ENCODE measurements around the gene ZBTB12. TPM values are rescaled to one million over a fixed set of nuclear protein-coding genes. Genes with fewer than 3 reads are reported as not detected.

ZBTB12 gene
- total RNA-seq (1 to 10 TPM; 2.4 to 2.5 TPM), polyA plus RNA-seq (not detected)

GRCh38 chr6:31901953-31902643 is at the start of gene ZBTB12:
Gene ZBTB12, minus strand, starts transcription at chr6:31902086. Its CDS starts 781 bp downstream, at chr6:31901305.
- DNase-seq, result peak; percentile 83 to 87 (median 86)
- ChIA-PET CTCF (ENCODE audit: partially characterized antibody) (interaction anchor here (0.8 kb wide), 1 partner anchor 17 kb away, joined by 3 read pairs; no protein-coding TSS in a partner anchor), POLR2A (ENCODE audit: partially characterized antibody) (interaction anchor here (0.6 to 2.3 kb wide), 17 partner anchors 12 to 280 kb away, joined by 3 to 17 read pairs (median 4); partner anchors contain the start of genes ABHD16A, C6orf47, DXO and LSM2)
- Mint-ChIP-seq H3K27me3 (peaks cover 0 to 1% of the 10 kb centered on the region in 2 donors), H3K4me1 (peaks cover 17 to 36% (median 27%) of the 10 kb centered on the region in 4 donors), H3K27ac (peak within 1 kb of the TSS; percentile 71 to 95 (median 89)), H3K9me3 (no peaks in the 10 kb centered on the region), H3K36me3 (peaks cover 0 to 11% of the 10 kb centered on the region in 2 donors), H3K4me3 (peak within 1 kb of the TSS; percentile 78 to 92 (median 90))
- intact Hi-C loops (cut with micrococcal nuclease), result no loop called here
- Histone ChIP-seq H3K4me1 (ENCODE audit: insufficient read depth, low read length) (peaks cover 30% of the 10 kb centered on the region), H3K9me3 (ENCODE audit: control insufficient read depth in 1 of 2, low read length in 2 of 2) (no peaks in the 10 kb centered on the region), H3K36me3 (ENCODE audit: insufficient read depth, low read length) (no peaks in the 10 kb centered on the region), H3K27ac (ENCODE audit: low read depth, low read length) (peak within 1 kb of the TSS; percentile 58), H3K27me3 (ENCODE audit: insufficient read depth, low read length) (no peaks in the 10 kb centered on the region), H3K4me3 (ENCODE audit: low read length in 2 of 2) (peak within 1 kb of the TSS; percentile 49 to 78)

- Histone ChIP-seq H3K9me3 (ENCODE audit: control insufficient read depth in 1 of 2, low read length in 2 of 2) (no peaks in the 10 kb centered on the region), H3K4me3 (ENCODE audit: low read length in 2 of 2) (no peak overlapping the region), H3K27ac (ENCODE audit: low read depth, low read length) (no peak overlapping the region), H3K36me3 (ENCODE audit: insufficient read depth, low read length) (peaks cover 31% of the 10 kb centered on the region), H3K27me3 (ENCODE audit: insufficient read depth, low read length) (no peaks in the 10 kb centered on the region), H3K4me1 (ENCODE audit: insufficient read depth, low read length) (no peaks in the 10 kb centered on the region)
- no peaks in the 10 kb centered on the region for H3K4me1 Mint-ChIP-seq
- peak overlapping the region in 2 of 7 donors; percentile 11 to 15 for H3K27ac Mint-ChIP-seq
- ChIA-PET CTCF (ENCODE audit: partially characterized antibody) (interaction anchor here (0.7 to 1.1 kb wide), 2 partner anchors 29 to 120 kb away, joined by 3 read pairs; no protein-coding TSS in a partner anchor), POLR2A (ENCODE audit: partially characterized antibody) (interaction anchor here (1.1 to 6.0 kb wide), 3 partner anchors 9 to 298 kb away, joined by 5 to 36 read pairs (median 11); partner anchors contain the start of genes BAG6, DXO, NELFE and SKIC2)
- H3K4me3 Mint-ChIP-seq, result no peak overlapping the region
- intact Hi-C loops (cut with micrococcal nuclease), result no loop called here
- no peak for DNase-seq
- no peaks in the 10 kb centered on the region for H3K9me3 Mint-ChIP-seq
- H3K36me3 Mint-ChIP-seq, result peaks cover 25 to 33% of the 10 kb centered on the region in 2 donors
- H3K27me3 Mint-ChIP-seq, result peaks cover 5 to 6% of the 10 kb centered on the region in 2 donors
Observed at GRCh38 chr6:31949926-31950548, 48.2 kb upstream of the ZBTB12 start.

GRCh38 chr6:31948753-31949413 is 47.0 kb upstream of the ZBTB12 start:
- peaks cover 13 to 21% of the 10 kb centered on the region in 2 donors for H3K36me3 Mint-ChIP-seq
- Histone ChIP-seq H3K27ac (ENCODE audit: low read depth, low read length) (no peak overlapping the region), H3K27me3 (ENCODE audit: insufficient read depth, low read length) (no peaks in the 10 kb centered on the region), H3K4me3 (ENCODE audit: low read length in 2 of 2) (no peak overlapping the region), H3K9me3 (ENCODE audit: control insufficient read depth in 1 of 2, low read length in 2 of 2) (no peaks in the 10 kb centered on the region), H3K4me1 (ENCODE audit: insufficient read depth, low read length) (no peaks in the 10 kb centered on the region), H3K36me3 (ENCODE audit: insufficient read depth, low read length) (peaks cover 20% of the 10 kb centered on the region)
- ChIA-PET POLR2A (ENCODE audit: partially characterized antibody) (interaction anchor here (2.7 to 6.0 kb wide), 2 partner anchors 10 to 23 kb away, joined by 11 to 36 read pairs; partner anchors contain the start of genes DXO, NELFE and SKIC2), CTCF (ENCODE audit: partially characterized antibody) (no interaction called here)
- H3K4me3 Mint-ChIP-seq, result no peak overlapping the region
- H3K27me3 Mint-ChIP-seq, result peaks cover 6 to 11% of the 10 kb centered on the region in 2 donors
- peaks cover 0 to 2% (median 0%) of the 10 kb centered on the region in 8 donors for H3K9me3 Mint-ChIP-seq
- H3K4me1 Mint-ChIP-seq, result no peaks in the 10 kb centered on the region
- DNase-seq, result no peak
- H3K27ac Mint-ChIP-seq, result peak overlapping the region in 3 of 7 donors; percentile 29 to 74 (median 43)
- intact Hi-C loops (cut with micrococcal nuclease), result no loop called here

GRCh38 chr6:31948306-31948705 is 46.4 kb upstream of the ZBTB12 start:
- Mint-ChIP-seq H3K4me1 (no peaks in the 10 kb centered on the region), H3K27me3 (peaks cover 10 to 12% of the 10 kb centered on the region in 2 donors), H3K9me3 (peaks cover 0 to 2% (median 0%) of the 10 kb centered on the region in 8 donors), H3K27ac (peak overlapping the region in 2 of 7 donors; percentile 43 to 71), H3K4me3 (no peak overlapping the region), H3K36me3 (peaks cover 8 to 15% of the 10 kb centered on the region in 2 donors)
- Histone ChIP-seq H3K4me3 (ENCODE audit: low read length in 2 of 2) (no peak overlapping the region), H3K27me3 (ENCODE audit: insufficient read depth, low read length) (no peaks in the 10 kb centered on the region), H3K4me1 (ENCODE audit: insufficient read depth, low read length) (no peaks in the 10 kb centered on the region), H3K9me3 (ENCODE audit: control insufficient read depth in 1 of 2, low read length in 2 of 2) (no peaks in the 10 kb centered on the region), H3K36me3 (ENCODE audit: insufficient read depth, low read length) (peaks cover 14% of the 10 kb centered on the region), H3K27ac (ENCODE audit: low read depth, low read length) (no peak overlapping the region)
- intact Hi-C loops (cut with micrococcal nuclease), result no loop called here
- DNase-seq, result no peak
- CTCF ChIA-PET (ENCODE audit: partially characterized antibody), result no interaction called here
- POLR2A ChIA-PET (ENCODE audit: partially characterized antibody), result no interaction called here

GRCh38 chr6:31947864-31948263 is 46.0 kb upstream of the ZBTB12 start:
- Mint-ChIP-seq H3K4me1 (no peaks in the 10 kb centered on the region), H3K4me3 (no peak overlapping the region), H3K36me3 (peaks cover 3 to 11% of the 10 kb centered on the region in 2 donors), H3K27me3 (peaks cover 11 to 12% of the 10 kb centered on the region in 2 donors), H3K27ac (no peak overlapping the region), H3K9me3 (peaks cover 0 to 2% (median 0%) of the 10 kb centered on the region in 8 donors)
- H3K9me3 ChIP-seq (ENCODE audit: control insufficient read depth in 1 of 2, low read length in 2 of 2), result no peaks in the 10 kb centered on the region
- no peak overlapping the region for H3K27ac ChIP-seq (ENCODE audit: low read depth, low read length)
- DNase-seq, result no peak
- no peaks in the 10 kb centered on the region for H3K27me3 ChIP-seq (ENCODE audit: insufficient read depth, low read length)
- CTCF ChIA-PET (ENCODE audit: partially characterized antibody), result no interaction called here
- POLR2A ChIA-PET (ENCODE audit: partially characterized antibody), result no interaction called here
- H3K4me3 ChIP-seq (ENCODE audit: low read length in 2 of 2), result no peak overlapping the region
- intact Hi-C loops (cut with micrococcal nuclease), result no loop called here
- H3K4me1 ChIP-seq (ENCODE audit: insufficient read depth, low read length), result no peaks in the 10 kb centered on the region
- H3K36me3 ChIP-seq (ENCODE audit: insufficient read depth, low read length), result peaks cover 10% of the 10 kb centered on the region

GRCh38 chr6:31947070-31947675 is 45.3 kb upstream of the ZBTB12 start:
- peaks cover 0 to 2% (median 0%) of the 10 kb centered on the region in 8 donors for H3K9me3 Mint-ChIP-seq
- peaks cover 0 to 4% of the 10 kb centered on the region in 2 donors for H3K36me3 Mint-ChIP-seq
- CTCF ChIA-PET (ENCODE audit: partially characterized antibody), result no interaction called here
- no peak overlapping the region for H3K4me3 ChIP-seq (ENCODE audit: low read length in 2 of 2)
- POLR2A ChIA-PET (ENCODE audit: partially characterized antibody), result no interaction called here
- H3K27ac ChIP-seq (ENCODE audit: low read depth, low read length), result no peak overlapping the region
- intact Hi-C loops (cut with micrococcal nuclease), result no loop called here
- no peaks in the 10 kb centered on the region for H3K9me3 ChIP-seq (ENCODE audit: control insufficient read depth in 1 of 2, low read length in 2 of 2)
- DNase-seq, result no peak
- no peaks in the 10 kb centered on the region for H3K4me1 ChIP-seq (ENCODE audit: insufficient read depth, low read length)
- no peak overlapping the region for H3K4me3 Mint-ChIP-seq
- H3K27me3 Mint-ChIP-seq, result peaks cover 11 to 18% of the 10 kb centered on the region in 2 donors
- H3K36me3 ChIP-seq (ENCODE audit: insufficient read depth, low read length), result peaks cover 3% of the 10 kb centered on the region
- no peaks in the 10 kb centered on the region for H3K4me1 Mint-ChIP-seq
- H3K27me3 ChIP-seq (ENCODE audit: insufficient read depth, low read length), result no peaks in the 10 kb centered on the region
- H3K27ac Mint-ChIP-seq, result peak overlapping the region in 1 of 7 donors; percentile 42
